ENCODE results near the gene USP30.
"Not testable (repeated sequence)": the region's sequence is repeated elsewhere in the genome, so short reads cannot be mapped to it uniquely, and the experiment has no call there.

The USP30 gene

DNA sequence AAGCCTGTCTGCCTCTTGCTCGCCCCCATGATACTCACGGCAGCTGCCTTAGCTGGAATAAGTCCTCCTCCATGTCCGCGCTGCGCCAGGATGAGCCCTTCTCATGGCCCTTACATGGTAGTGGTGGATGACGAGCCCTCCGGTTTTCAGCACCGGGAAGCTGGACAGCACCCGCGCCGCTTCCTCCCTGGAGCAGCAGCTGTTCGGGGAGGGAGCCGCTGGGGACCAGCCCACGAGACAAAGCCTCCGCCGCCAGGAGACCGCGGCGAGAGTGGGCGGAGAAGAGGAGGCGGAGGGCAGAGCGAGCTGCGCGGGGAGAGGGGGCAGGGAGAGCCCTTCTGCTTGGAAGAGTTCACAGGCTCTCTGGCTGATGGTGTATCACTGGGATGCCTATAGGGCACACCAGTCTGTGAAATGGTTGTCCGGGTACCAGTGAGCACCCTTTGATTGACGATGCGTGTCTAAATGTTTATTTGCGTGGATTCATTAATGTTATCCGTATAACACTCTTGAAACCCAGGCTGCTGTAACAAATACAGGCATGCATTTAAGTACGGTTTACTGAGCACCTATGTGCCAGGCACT is 31.5 kb upstream of the USP30 start, which contains the start of gene SVOP:
Gene SVOP (minus strand): TSS at position 273 of the 585 bp plus-strand sequence. CDS start 200 bp downstream, at position 73.
- H3K27ac ChIP-seq (ENCODE audit: low read depth, low read length) = no peak within 1 kb of the TSS

GRCh38 chr12:109027767-109028166 is 24.6 kb upstream of the USP30 start:
- H3K9ac ChIP-seq (ENCODE audit: low read length in 5 of 5) = no peak overlapping the region
- no peak overlapping the region for H3K27ac ChIP-seq (ENCODE audit: low read depth, low read length)
- H3K27me3 ChIP-seq (ENCODE audit: control insufficient read depth in 5 of 5, insufficient read depth in 4 of 5, low read length in 5 of 5) = peaks cover 0 to 3% (median 0%) of the 10 kb centered on the region in 5 donors
- H3K4me3 ChIP-seq (ENCODE audit: low read depth in 1 of 5, low read length in 5 of 5) = no peak overlapping the region
- no peaks in the 10 kb centered on the region for H3K9me3 ChIP-seq (ENCODE audit: control insufficient read depth in 5 of 5, low read length in 5 of 5)
- no peaks in the 10 kb centered on the region for H3K36me3 ChIP-seq (ENCODE audit: control insufficient read depth in 5 of 5, insufficient read depth in 5 of 5, low read length in 5 of 5)
- peaks cover 0 to 4% (median 0%) of the 10 kb centered on the region in 5 donors for H3K4me1 ChIP-seq (ENCODE audit: control insufficient read depth in 5 of 5, insufficient read depth in 5 of 5, low read length in 5 of 5)

More for the DNA sequence above, 31.5 kb upstream of the USP30 start, which contains the start of gene SVOP:
- no peak within 1 kb of the TSS for H3K9ac ChIP-seq (ENCODE audit: low read length in 5 of 5)
- H3K9me3 ChIP-seq (ENCODE audit: control insufficient read depth in 5 of 5, low read length in 5 of 5) = no peaks in the 10 kb centered on the region
- peak within 1 kb of the TSS in 4 of 5 donors; percentile 4 to 42 (median 22) for H3K4me3 ChIP-seq (ENCODE audit: low read depth in 1 of 5, low read length in 5 of 5)
- H3K36me3 ChIP-seq (ENCODE audit: control insufficient read depth in 5 of 5, insufficient read depth in 5 of 5, low read length in 5 of 5) = no peaks in the 10 kb centered on the region
- H3K4me1 ChIP-seq (ENCODE audit: control insufficient read depth in 5 of 5, insufficient read depth in 5 of 5, low read length in 5 of 5) = peaks cover 0 to 8% (median 5%) of the 10 kb centered on the region in 5 donors
- no peaks in the 10 kb centered on the region for H3K27me3 ChIP-seq (ENCODE audit: control insufficient read depth in 5 of 5, insufficient read depth in 4 of 5, low read length in 5 of 5)

GRCh38 chr12:109028624-109029023 is 23.8 kb upstream of the USP30 start:
- not testable (repeated sequence) for H3K4me1 ChIP-seq (ENCODE audit: control insufficient read depth in 5 of 5, insufficient read depth in 5 of 5, low read length in 5 of 5); H3K27ac ChIP-seq (ENCODE audit: low read depth, low read length); H3K27me3 ChIP-seq (ENCODE audit: control insufficient read depth in 5 of 5, insufficient read depth in 4 of 5, low read length in 5 of 5); H3K4me3 ChIP-seq (ENCODE audit: low read depth in 1 of 5, low read length in 5 of 5); H3K36me3 ChIP-seq (ENCODE audit: control insufficient read depth in 5 of 5, insufficient read depth in 5 of 5, low read length in 5 of 5); H3K9me3 ChIP-seq (ENCODE audit: control insufficient read depth in 5 of 5, low read length in 5 of 5); H3K9ac ChIP-seq (ENCODE audit: low read length in 5 of 5)

DNA sequence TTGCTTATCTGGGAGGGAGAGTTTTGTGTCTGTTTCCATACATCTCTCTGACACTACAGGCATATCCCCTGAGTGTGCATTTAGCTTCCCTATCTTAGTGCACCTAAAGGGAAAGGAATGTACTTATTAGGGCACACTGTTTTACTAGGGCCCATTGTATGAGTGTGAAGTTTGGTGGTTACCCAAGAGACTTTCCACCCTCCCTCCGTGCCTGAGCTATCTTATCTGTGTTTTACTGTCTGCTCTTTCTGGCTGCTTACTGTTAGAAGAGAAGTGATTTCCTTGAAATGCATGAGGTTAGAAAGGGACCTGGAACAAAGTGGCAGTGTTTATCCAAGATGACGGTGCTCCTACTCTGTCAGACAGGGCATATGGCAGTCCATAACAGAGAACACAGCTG is 23.0 kb upstream of the USP30 start:
- peaks cover 0 to 3% (median 0%) of the 10 kb centered on the region in 5 donors for H3K27me3 ChIP-seq (ENCODE audit: control insufficient read depth in 5 of 5, insufficient read depth in 4 of 5, low read length in 5 of 5)
- H3K27ac ChIP-seq (ENCODE audit: low read depth, low read length) = no peak overlapping the region
- no peaks in the 10 kb centered on the region for H3K36me3 ChIP-seq (ENCODE audit: control insufficient read depth in 5 of 5, insufficient read depth in 5 of 5, low read length in 5 of 5)
- H3K9ac ChIP-seq (ENCODE audit: low read length in 5 of 5) = no peak overlapping the region
- peaks cover 0 to 4% (median 0%) of the 10 kb centered on the region in 5 donors for H3K4me1 ChIP-seq (ENCODE audit: control insufficient read depth in 5 of 5, insufficient read depth in 5 of 5, low read length in 5 of 5)
- H3K9me3 ChIP-seq (ENCODE audit: control insufficient read depth in 5 of 5, low read length in 5 of 5) = no peaks in the 10 kb centered on the region
- H3K4me3 ChIP-seq (ENCODE audit: low read depth in 1 of 5, low read length in 5 of 5) = no peak overlapping the region

GRCh38 chr12:109033239-109034196 is 18.9 kb upstream of the USP30 start:
- no peaks in the 10 kb centered on the region for H3K36me3 ChIP-seq (ENCODE audit: control insufficient read depth in 5 of 5, insufficient read depth in 5 of 5, low read length in 5 of 5)
- H3K27me3 ChIP-seq (ENCODE audit: control insufficient read depth in 5 of 5, insufficient read depth in 4 of 5, low read length in 5 of 5) = peaks cover 0 to 3% (median 0%) of the 10 kb centered on the region in 5 donors
- H3K27ac ChIP-seq (ENCODE audit: low read depth, low read length) = no peak overlapping the region
- no peak overlapping the region for H3K4me3 ChIP-seq (ENCODE audit: low read depth in 1 of 5, low read length in 5 of 5)
- peaks cover 0 to 5% (median 3%) of the 10 kb centered on the region in 5 donors for H3K9me3 ChIP-seq (ENCODE audit: control insufficient read depth in 5 of 5, low read length in 5 of 5)
- H3K4me1 ChIP-seq (ENCODE audit: control insufficient read depth in 5 of 5, insufficient read depth in 5 of 5, low read length in 5 of 5) = no peaks in the 10 kb centered on the region
- no peak overlapping the region for H3K9ac ChIP-seq (ENCODE audit: low read length in 5 of 5)

DNA sequence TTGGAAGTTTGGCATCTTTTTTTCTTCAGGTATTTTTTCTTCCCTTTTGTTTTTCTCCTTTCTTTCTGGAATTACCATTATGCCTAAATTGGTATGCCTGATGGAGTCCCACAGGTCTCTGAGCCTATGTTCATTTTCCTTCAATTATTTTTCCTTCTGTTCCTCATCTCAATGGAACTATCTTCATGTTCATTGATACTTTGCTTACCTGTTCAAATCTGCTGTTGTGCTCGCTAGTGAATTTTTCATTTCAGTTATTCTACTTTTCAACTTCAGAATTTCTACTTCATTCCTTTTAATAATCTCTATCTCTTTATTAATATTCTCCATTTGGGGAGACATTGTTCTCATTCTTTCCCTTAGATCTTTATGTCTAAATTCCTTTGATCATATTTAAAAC is 15.4 kb upstream of the USP30 start:
- Histone ChIP-seq H3K4me1 (ENCODE audit: control insufficient read depth in 5 of 5, insufficient read depth in 5 of 5, low read length in 5 of 5) (no peaks in the 10 kb centered on the region), H3K9ac (ENCODE audit: low read length in 5 of 5) (no peak overlapping the region), H3K36me3 (ENCODE audit: control insufficient read depth in 5 of 5, insufficient read depth in 5 of 5, low read length in 5 of 5) (no peaks in the 10 kb centered on the region), H3K27ac (ENCODE audit: low read depth, low read length) (no peak overlapping the region), H3K4me3 (ENCODE audit: low read depth in 1 of 5, low read length in 5 of 5) (no peak overlapping the region), H3K27me3 (ENCODE audit: control insufficient read depth in 5 of 5, insufficient read depth in 4 of 5, low read length in 5 of 5) (no peaks in the 10 kb centered on the region), H3K9me3 (ENCODE audit: control insufficient read depth in 5 of 5, low read length in 5 of 5) (peaks cover 3 to 12% (median 10%) of the 10 kb centered on the region in 5 donors)

GRCh38 chr12:109044241-109044640 is 8.1 kb upstream of the USP30 start:
- Histone ChIP-seq H3K9me3 (ENCODE audit: control insufficient read depth in 5 of 5, low read length in 5 of 5) (peaks cover 3 to 8% (median 5%) of the 10 kb centered on the region in 5 donors), H3K36me3 (ENCODE audit: control insufficient read depth in 5 of 5, insufficient read depth in 5 of 5, low read length in 5 of 5) (no peaks in the 10 kb centered on the region), H3K9ac (ENCODE audit: low read length in 5 of 5) (no peak overlapping the region), H3K4me3 (ENCODE audit: low read depth in 1 of 5, low read length in 5 of 5) (no peak overlapping the region), H3K27me3 (ENCODE audit: control insufficient read depth in 5 of 5, insufficient read depth in 4 of 5, low read length in 5 of 5) (no peaks in the 10 kb centered on the region), H3K27ac (ENCODE audit: low read depth, low read length) (no peak overlapping the region), H3K4me1 (ENCODE audit: control insufficient read depth in 5 of 5, insufficient read depth in 5 of 5, low read length in 5 of 5) (peaks cover 0 to 9% (median 7%) of the 10 kb centered on the region in 5 donors)

DNA sequence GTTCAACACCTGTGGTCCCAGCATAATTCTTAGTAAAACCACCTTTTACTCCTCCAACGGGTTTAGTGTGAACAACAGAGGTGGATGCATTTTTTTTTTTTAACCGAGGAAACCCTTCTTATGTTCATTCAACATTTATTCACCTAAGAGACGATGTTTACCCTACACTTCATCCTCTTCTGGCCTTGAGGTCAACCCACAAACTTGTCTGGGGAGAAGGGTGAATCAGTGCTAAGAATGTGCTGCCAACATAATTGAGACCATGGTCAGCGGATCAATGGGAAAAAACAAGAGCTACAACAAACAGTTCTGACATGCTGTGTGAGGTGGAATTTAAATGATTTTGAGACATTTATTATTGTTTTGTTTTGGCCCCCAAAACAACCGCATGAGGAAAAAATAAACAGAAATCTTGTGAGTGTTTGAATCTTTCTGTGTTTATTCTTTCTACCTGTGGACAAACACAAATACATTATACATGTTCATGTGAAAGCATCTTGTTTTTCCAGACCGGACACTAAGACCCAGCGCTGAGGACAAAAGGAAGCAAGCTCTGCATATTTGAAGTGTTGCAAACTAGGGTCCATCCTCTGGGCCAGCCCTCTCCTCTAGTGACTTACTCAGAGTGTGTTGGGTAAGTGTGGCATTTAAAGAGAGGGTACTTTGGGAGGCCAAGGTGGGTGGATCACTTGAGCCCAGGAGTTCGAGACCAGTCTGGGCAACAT is 5.1 kb upstream of the USP30 start:
- no peaks in the 10 kb centered on the region for H3K27me3 ChIP-seq (ENCODE audit: control insufficient read depth in 5 of 5, insufficient read depth in 4 of 5, low read length in 5 of 5)
- no peaks in the 10 kb centered on the region for H3K36me3 ChIP-seq (ENCODE audit: control insufficient read depth in 5 of 5, insufficient read depth in 5 of 5, low read length in 5 of 5)
- H3K9ac ChIP-seq (ENCODE audit: low read length in 5 of 5) = no peak overlapping the region
- no peaks in the 10 kb centered on the region for H3K9me3 ChIP-seq (ENCODE audit: control insufficient read depth in 5 of 5, low read length in 5 of 5)
- H3K27ac ChIP-seq (ENCODE audit: low read depth, low read length) = no peak overlapping the region
- H3K4me1 ChIP-seq (ENCODE audit: control insufficient read depth in 5 of 5, insufficient read depth in 5 of 5, low read length in 5 of 5) = peaks cover 0 to 21% (median 15%) of the 10 kb centered on the region in 5 donors
- H3K4me3 ChIP-seq (ENCODE audit: low read depth in 1 of 5, low read length in 5 of 5) = no peak overlapping the region

DNA sequence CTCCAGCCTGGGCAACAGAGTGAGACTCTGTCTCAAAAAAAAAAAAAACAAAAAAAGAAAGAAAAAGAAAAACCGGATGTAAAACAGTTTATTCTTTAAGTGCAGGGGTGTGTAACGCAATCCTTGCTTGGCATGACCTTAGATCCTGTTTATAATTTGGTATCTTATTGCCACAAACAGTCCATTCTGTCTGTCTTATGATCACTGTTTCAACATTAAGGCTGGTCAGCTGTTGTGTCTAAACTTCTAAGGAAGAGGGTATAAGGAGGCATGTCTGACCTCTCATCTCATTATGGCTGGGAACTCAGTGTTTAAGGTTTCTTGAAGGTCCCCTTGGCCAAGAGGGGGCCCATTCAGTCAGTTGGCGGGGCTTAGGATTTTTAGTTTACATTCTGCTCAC is 3.7 kb upstream of the USP30 start:
- H3K27ac ChIP-seq (ENCODE audit: low read depth, low read length) = peak overlapping the region; percentile 55
- not testable (repeated sequence) for H3K4me3 ChIP-seq (ENCODE audit: low read depth in 1 of 5, low read length in 5 of 5); H3K27me3 ChIP-seq (ENCODE audit: control insufficient read depth in 5 of 5, insufficient read depth in 4 of 5, low read length in 5 of 5); H3K9ac ChIP-seq (ENCODE audit: low read length in 5 of 5); H3K36me3 ChIP-seq (ENCODE audit: control insufficient read depth in 5 of 5, insufficient read depth in 5 of 5, low read length in 5 of 5); H3K9me3 ChIP-seq (ENCODE audit: control insufficient read depth in 5 of 5, low read length in 5 of 5)
- peaks cover 0 to 30% (median 26%) of the 10 kb centered on the region in 5 donors for H3K4me1 ChIP-seq (ENCODE audit: control insufficient read depth in 5 of 5, insufficient read depth in 5 of 5, low read length in 5 of 5)

Measured in subcutaneous abdominal adipose tissue (tissue), 5 donors.